DMS53 (cell line): Measurements from ENCODE around the gene MKLN1.
A peak's percentile ranks its signal among the peaks of the same experiment; 100 is the strongest.
"Not testable (repeated sequence)": the region's sequence is repeated elsewhere in the genome, so short reads cannot be mapped to it uniquely, and the experiment has no call there.

Experiments
- DNase-seq: peaks from one replicate; lab custom pipeline; 2025; lab: John Stamatoyannopoulos, UW

MKLN1 gene

DNA sequence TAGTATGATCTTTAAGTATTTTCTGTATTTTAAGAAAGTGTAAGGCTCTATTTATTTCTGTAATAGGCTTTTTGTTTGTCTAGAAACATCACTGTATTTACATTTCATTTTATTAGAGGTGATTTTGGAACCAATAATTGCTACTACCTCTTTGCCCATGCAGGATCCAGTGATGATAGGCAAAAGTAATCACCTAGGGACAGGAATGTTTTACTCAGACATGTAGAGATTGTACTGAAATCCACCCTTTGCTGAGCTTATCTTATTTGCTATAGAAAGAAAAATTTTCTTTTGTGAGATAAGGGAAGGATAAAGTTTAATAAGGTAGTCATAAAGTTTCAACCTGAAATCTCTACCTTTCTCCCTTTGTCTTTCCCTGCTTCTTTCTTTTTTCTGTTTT lies 73.5 kb downstream of the MKLN1 start:
- no peak for DNase-seq

DNA sequence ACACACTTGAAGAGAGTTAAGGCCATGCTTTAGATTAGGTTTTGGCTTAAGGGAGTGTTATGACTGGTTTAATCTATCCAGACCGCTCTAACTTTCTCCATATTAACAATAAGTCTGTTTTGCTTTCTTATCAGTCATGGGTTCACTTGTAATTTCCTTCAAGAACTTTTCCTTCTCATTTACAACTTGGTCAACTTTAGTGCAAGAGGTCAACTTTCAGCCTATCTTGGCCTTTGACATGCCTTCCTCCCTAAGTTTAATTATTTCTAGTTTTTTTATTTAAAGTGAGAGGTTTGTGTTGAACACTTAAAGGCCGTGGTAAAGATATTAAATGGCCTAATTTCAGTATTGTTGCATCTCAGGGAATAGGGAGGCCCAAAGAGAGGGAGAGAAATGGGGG lies 75.6 kb downstream of the MKLN1 start:
- DNase-seq: no peak

DNA sequence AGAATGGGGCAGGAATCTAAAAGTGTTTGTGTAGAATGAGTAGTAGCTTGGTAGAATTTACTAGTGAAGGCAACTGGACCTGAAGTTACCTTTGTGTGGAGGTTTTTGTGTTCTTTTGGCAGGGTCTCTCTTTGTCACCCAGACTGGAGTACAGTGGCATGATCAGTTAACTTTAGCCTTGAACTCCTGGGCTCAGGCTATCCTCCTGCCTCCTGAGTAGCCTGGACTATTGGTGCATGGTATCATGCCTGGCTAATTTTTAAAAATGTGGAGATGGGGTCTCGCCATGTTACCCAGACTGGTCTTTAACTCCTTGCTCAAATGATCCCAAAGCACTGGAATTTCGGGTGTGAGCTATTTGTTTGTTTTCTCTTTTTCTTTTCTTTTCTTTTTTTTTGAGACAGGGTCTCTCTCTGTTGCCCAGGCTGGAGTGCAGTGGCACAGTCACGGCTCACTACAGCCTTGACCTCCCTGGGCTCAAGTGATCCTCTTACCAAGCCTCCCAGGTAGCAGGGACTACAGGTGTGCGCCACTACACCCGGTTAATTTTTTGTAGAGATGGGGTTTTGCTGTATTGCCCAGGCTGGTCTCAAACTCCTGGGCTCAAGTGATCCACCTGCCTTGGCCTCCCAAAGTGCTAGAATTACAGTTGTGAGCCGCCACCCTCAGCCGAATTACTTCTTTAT lies 76.7 kb downstream of the MKLN1 start:
- no peak for DNase-seq

DNA sequence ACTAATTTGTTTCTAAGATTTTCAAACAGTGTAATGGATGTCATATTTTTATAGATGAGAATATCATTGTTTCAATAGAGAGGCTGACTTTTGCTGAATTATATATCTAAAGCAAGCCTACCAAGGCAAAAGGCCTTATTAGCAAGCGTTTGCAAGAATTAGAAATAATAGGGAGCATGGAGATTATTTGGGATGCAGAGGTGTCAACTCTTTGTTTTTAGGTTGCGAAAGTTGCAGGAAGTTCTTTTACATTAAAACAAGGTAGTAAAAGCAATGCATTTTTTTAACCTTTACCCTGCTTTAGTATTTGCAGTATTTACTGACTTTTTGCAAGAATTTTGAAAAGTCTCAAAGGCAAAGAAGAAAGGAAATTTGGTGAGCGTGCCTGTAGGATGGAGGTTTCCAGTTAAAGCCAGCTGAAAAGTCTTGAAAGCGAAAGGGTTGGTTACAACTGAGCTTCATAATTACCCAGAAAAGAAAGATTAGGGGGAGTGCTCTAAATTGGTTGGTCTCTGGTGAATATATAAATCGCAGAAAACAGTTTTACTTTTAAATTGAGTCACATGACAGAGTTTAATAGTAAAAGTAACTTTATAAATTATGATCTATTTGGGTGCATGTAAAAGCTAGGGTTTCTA lies 81.6 kb downstream of the MKLN1 start:
- no peak for DNase-seq

DNA sequence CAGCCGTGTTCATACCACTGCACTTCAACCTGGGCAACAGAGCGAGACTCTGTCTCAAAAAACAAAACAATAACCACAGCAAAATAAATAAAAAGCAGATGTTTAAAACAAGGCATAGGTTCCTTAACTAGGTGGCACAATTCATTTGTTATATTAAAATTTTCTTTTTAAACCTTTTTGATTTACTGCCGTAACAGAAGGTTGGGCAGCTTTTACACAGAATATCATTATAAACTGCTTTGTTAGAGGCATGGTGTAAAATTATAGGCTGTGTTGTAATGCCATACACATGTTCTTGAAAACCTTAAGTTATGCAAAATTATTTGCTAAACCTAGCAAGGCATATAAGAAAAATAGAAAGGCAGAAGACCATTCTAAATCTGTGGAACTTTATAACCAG lies 84.4 kb downstream of the MKLN1 start:
- no peak for DNase-seq

DNA sequence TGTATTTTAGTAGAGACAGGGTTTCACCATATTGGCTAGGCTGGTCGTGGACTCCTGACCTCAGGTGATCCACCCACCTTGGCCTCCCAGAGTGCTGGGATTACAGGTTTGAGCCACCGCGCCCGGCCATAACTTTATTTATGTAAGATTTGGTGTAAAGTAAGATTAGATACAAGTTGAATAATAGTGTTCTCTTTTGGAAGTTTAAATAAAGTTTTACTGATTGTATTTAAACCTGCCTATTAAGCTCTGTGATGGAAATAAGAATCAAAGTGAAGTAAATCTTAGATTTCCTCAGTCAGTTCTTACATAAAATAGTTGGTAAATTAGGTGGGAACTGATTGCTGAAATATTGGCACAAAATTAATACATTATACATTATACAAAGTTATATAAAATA lies 86.0 kb downstream of the MKLN1 start:
- DNase-seq: no peak

DNA sequence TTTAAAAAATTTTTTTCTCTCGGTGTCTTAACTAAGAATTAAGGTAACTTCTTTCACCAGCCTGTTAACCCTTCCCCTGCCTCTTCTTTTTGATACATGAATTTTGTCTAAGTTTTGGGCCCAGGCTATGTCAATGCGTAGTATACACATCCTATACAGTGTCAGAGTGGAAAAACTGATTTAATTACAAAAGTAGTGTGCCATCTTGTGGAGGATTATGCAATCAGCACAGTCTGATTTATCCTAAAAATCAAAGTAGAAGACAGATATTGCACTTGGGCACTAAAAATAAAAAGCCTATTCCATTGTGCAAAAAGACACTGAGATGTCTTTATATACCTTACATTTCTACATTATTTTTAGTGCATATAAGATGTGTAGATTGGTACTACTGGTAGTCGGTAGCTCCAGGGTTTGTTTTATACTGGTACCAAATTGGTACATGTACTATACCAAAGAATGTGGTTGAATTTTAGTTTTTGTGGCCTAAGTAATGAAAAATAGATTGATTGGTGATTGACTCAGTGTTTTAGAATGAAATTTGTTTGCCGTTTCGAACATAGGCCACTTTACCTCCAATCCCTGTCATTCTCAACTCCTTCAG lies 96.6 kb downstream of the MKLN1 start:
- peak; percentile 72 for DNase-seq

DNA sequence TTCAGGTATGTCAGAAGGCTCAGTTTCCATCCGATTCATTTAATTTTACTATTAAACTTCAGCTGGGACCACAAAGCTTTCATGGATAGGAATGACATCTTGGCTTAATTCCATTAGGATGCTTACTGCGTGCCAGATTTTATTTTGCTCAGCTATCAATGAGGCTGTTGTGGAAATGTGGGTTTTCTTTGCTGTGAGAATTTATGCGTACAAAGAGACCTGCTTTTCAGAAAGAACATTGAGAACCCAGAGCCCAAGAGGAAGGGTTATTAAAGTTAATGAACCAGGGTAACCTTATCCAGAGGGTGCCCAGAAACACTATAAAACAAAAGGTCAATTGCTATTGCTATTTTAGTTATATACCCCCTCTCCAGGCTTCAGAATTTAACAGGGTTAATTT lies 98.3 kb downstream of the MKLN1 start:
- DNase-seq: no peak

DNA sequence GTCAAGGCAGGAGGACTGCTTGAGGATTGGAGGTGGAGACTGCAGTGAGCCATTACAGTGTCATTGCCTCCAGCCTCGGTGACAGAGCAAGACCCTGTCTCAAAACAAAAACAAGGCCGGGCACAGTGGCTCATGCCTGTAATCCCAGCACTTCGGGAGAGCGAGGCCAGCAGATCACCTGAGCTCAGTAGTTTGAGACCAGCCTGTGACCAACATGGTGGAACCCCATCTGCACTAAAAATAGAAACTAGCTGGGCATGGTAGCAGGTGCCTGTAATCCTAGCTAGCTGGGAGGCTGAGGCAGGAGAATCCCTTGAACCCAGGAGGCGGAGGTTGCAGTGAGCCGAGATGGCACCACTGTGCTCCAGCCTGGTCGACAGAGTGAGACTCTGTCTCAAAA lies 103.2 kb downstream of the MKLN1 start:
- not testable (repeated sequence) for DNase-seq

DNA sequence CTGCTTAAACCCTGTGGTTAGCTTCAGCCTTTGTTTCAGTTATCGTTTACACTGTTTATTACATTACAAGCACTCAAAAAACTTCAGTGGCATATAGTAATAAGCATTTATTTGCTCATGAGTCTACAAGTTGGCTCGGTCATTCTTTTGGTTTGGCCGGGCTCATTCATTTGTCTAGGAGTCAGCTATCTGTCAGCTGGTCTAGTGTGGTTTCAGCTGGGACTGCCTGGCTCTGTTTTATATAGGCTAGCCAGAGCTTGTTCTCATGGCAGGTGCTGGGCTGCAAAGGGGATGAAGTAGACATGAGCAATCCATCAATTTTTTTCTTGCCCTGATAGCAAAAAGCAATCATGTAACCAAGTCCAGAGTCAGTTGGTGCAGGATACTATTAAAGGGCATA lies 103.6 kb downstream of the MKLN1 start:
- DNase-seq: peak; percentile 60

DNA sequence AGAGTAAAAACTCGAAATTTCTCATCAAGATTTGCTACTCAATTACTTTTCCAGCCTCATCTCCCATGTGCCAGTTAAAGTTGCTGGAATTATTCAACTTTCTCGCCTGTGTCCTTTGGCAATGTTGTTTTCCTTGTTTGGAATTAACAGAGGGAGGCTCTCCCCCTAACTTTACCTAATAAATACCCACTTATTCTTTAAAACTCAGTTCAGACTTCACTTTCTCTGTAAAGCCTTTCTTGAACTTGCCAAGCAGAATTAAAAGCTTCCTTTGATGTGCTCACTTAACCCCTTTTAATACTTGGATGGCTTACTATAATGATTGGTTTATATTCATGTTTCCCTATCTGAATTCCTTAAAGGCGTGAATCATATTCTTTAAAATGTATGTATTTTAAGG lies 104.1 kb downstream of the MKLN1 start:
- DNase-seq: no peak

DNA sequence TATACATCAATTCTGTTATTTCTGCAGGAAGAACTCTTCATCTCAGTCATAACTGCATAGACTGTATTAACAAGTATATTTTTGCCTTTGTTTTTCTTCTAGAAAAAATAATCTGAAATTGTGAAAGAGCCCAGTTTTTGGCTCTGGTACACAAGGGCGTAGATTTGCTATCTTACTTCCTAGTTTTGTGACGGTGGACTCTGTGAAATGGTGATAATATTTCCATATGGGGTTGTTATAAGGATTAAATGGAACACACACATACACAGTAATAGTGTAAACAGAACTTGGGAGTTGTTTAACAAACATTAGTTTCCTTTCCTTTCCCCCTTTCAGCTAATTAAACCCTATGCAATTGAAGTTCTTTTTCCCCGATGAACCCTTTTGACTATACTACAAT lies 108.7 kb downstream of the MKLN1 start:
- DNase-seq: no peak

DNA sequence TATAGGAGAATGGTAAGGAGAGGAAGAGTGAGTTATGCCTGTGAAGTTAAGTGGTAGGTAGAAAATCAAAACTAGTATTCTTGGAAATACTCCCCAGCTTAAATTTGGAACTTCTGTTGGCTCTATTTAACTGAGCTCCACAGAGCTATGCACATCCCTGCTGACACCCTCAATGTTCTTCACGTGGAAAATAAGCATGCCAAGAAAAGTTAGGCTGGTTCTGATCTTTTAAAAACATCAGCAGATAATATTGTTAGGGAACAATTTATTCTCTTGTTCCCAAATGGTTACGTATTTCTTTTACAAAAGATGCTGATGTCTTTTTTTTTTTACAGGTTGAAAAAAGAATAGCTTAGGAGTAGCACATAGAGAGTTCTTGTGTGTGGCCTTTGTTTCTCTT lies 111.3 kb downstream of the MKLN1 start:
- DNase-seq: no peak

DNA sequence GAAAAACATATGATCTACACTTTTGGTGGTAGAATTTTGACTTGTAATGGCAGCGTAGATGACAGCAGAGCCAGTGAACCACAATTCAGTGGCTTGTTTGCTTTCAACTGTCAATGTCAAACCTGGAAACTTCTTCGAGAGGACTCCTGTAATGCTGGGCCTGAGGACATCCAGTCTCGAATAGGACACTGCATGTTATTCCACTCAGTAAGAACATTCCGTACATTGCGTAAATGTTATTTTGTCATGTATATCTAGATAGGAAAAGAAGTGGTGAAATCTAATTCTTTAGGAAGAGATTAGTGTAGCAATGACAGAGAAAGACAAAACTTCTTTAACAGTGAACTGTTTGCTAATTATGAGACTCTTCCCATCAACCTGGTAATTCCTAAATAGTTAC lies 115.8 kb downstream of the MKLN1 start:
- DNase-seq: no peak

DNA sequence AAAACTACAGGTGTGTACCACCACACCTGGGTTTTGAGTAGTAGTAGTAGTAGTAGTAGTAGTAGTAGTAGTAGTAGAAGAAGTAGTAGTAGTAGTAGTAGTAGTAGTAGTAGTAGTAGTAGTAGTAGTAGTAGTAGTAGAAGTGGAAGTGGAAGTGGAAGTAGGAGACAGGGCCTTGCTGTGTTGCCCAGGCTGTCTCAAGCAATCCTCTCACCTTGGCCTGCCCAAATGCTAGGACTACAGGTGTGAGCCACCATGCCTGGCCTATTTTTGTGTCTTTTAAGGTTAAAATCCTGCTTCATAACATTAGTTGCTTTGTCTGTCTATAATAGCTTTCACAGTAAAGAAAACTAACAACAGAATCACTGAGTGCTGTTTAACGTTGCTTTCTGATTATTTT lies 117.0 kb downstream of the MKLN1 start:
- DNase-seq: no peak

DNA sequence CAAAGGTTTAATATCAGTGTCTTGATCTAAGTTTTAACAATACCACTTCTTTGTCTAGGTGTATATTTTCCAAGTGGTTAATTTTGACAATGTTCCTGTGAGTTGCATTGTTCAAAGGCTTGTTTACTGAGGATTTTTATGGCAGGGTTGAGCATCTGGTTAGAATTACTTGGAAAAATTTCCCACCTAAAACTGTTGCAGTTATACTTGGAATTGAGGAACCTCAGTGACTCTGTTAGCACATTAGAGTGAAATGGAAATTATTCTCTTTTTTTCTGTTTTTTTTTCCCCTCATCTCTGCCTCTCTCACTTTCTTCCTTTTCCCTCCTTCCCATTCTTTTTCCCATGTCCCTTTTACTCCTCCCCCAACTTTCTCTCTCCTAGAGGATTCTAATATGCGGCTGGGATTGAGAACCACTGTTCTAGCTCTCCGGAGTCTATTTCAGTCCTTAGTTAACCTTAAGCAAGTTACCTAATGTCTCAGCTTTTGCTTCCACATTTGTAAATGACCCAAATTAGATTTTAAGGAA lies 121.8 kb downstream of the MKLN1 start:
- no peak for DNase-seq

DNA sequence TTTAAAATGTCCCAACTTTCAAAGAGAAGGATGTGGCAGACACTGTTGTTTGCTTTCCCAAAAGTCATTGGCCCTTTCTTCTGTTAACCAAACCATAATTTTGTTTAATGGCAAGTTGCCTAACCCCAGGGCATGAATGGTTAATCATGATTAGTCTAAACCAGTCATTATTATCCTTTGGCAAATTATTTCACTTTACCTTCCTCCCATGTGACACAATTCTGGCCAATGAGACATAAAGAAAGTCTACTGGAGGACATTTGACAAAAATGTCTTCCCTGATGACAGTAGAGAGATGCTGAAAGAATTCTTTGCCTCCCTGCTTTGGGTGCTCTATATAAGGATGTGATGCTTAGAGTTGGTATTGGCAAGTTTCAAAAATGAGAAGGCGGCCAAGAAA lies 126.8 kb downstream of the MKLN1 start:
- DNase-seq: no peak

DNA sequence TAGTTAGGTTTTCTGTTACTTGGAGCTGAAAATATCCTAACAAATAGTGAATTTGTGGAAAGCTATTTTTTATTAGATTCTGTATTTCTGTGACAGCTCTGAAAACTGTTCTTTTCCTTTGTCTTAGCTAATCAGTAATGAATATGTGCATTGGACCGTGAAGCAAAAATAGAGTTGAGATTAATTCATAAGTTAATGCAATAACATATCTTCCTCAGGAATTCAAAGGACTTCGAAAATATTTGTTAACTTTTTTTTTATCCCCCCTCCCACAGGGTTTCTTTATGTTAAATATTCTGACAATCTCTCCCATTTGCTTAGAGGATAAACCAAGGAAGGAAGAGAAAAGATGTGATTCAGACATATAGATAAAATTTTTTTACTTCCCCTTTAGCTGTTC lies 127.3 kb downstream of the MKLN1 start:
- no peak for DNase-seq

DNA sequence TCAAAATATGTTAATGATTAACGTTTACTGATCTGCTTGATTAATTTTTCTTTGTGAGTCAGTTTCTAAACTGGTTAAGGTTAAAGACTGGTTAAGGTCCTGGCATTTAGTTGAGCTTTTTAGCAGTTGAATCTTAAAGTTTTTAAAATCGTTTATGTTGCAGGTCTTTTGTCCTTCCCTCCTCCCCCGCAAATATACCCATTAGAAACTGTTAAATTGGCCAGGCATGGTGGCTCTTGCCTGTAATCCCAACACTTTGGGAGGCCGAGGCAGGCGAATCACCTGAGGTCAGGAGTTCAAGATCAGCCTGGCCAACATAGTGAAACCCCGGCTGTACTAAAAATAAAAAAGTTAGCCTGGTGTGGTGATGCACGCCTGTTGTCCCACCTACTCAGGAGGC lies 127.9 kb downstream of the MKLN1 start:
- DNase-seq: peak; percentile 22

DNA sequence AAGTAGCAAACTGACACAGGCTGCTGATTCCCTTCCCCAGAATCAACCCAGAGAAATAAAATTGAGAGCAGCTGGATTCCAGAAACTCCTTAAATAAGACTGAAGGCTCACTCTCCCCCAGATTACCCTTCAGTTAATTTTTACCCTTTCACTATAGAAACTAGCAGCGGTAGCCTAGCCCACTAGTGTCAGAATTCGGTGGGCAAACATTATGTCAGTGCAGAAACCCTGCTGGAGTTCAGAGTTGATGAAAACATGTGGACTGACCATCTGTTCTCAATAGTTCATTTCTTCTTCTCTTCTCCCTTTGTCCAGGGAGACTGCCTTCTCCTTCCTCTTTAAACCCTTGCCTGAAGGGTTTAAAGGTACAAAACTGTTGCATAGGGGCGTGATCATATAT lies 128.7 kb downstream of the MKLN1 start:
- no peak for DNase-seq

DNA sequence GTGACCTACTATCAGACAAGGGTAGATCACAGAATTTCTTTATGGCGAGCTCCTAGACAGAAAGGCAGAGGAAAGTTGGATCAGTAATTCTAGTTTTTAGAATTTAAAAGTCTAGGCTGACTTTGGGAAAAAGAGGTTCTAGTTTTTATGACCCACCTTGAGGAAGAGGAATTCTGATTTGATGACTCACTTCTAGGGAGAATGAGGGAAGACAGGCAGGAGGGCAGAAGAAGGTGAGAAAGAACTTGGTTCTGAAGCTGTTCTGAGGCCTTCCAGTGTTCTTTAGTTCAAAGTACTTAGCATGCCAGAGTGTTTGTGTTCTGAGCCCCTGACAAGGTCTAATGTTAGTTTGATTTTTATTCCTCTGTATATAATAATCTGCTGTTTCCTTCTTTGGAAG lies 131.6 kb downstream of the MKLN1 start:
- DNase-seq: no peak

DNA sequence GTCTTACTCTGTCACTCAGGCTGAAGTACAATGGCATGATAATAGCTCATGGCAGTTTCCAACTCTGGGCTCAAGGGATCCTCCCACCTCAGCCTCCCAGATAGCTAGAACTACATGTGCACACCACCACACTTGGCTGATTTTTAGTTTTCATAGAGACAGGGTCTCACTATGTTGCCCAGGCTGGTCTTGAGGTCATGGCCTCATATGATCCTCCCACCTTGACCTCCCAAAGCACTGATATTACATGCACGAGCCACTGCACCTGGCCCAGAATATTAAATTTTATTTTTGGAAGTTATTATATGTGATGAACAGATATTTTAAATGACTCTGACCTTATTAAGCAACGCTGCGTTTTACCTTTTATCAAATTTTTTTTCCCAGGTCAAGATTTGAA lies 134.4 kb downstream of the MKLN1 start:
- DNase-seq: no peak

DNA sequence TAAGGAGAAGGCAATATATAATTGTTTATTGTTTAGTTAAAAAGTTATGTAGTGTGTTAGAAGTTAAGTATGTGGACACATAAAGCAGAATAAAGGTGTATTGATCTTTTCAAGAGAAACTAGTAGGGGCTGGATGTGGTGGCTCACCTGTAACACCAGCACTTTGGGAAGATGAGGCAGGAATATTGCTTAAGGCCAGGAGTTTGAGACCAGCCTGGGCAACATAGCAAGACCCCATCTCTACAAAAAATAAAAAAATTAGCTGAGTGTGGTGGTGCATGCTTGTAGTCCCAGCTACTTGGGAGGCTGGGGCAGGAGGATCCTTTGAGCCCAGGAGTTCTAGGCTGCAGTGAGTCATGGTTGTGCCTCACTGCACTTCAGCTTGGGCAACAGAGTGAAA lies 135.0 kb downstream of the MKLN1 start:
- DNase-seq: not testable (repeated sequence)
